Stimulated activated CD4-positive, alpha-beta T cell treated with anti-CD3 and anti-CD28 coated beads, Interleukin-1b, Interleukin-23, amount 100 ng/mL, for 4 hours (primary cell): Measurements from ENCODE around the gene SGPL1.
"Not testable (repeated sequence)": the region's sequence is repeated elsewhere in the genome, so short reads cannot be mapped to it uniquely, and the experiment has no call there.

Source experiments
- DNase-seq, 2 donors: peaks; one replicate each; pipeline ENCODE4 v3.0.0-alpha.2; 2020; ENCODE audit warnings: low read depth in 2 of 2

Gene SGPL1

GRCh38 chr10:70815504-70816219 is at the start of gene SGPL1:
SGPL1 (plus strand) TSS chr10:70815948; CDS start chr10:70816854, 906 bp downstream.
- DNase-seq: peak; percentile 81 to 88

- not testable (repeated sequence) for DNase-seq
Measured at GRCh38 chr10:70768026-70768685, 47.6 kb upstream of the SGPL1 start.

GRCh38 chr10:70769121-70769520 is 46.6 kb upstream of the SGPL1 start:
- DNase-seq: no peak

GRCh38 chr10:70770001-70770400 is 45.7 kb upstream of the SGPL1 start:
- no peak for DNase-seq

- DNase-seq: not testable (repeated sequence)
Measured at GRCh38 chr10:70770516-70770915, 45.2 kb upstream of the SGPL1 start.

GRCh38 chr10:70771311-70772194 is 44.2 kb upstream of the SGPL1 start:
- no peak for DNase-seq

- DNase-seq: no peak
Measured at GRCh38 chr10:70772627-70773026, 43.1 kb upstream of the SGPL1 start.

GRCh38 chr10:70773461-70773860 is 42.3 kb upstream of the SGPL1 start:
- DNase-seq: no peak

- no peak for DNase-seq
Measured at GRCh38 chr10:70773965-70774809, 41.6 kb upstream of the SGPL1 start.

GRCh38 chr10:70774810-70775678 is 40.7 kb upstream of the SGPL1 start:
- no peak for DNase-seq

GRCh38 chr10:70775679-70776454 is 39.9 kb upstream of the SGPL1 start:
- DNase-seq: no peak

- no peak for DNase-seq
Measured at GRCh38 chr10:70776455-70777005, 39.2 kb upstream of the SGPL1 start.

GRCh38 chr10:70777063-70777875 is 38.5 kb upstream of the SGPL1 start:
- no peak for DNase-seq

GRCh38 chr10:70778267-70778924 is 37.4 kb upstream of the SGPL1 start:
- no peak for DNase-seq

GRCh38 chr10:70779088-70779487 is 36.7 kb upstream of the SGPL1 start:
- DNase-seq: no peak

- DNase-seq: no peak
Measured at GRCh38 chr10:70779511-70780369, 36.0 kb upstream of the SGPL1 start.

- no peak for DNase-seq
Measured at GRCh38 chr10:70780370-70780760, 35.4 kb upstream of the SGPL1 start.
